Right kidney (tissue), 1 donor: ENCODE data around the gene ZCCHC24.
"Not testable (repeated sequence)": the region's sequence is repeated elsewhere in the genome, so short reads cannot be mapped to it uniquely, and the experiment has no call there.

Experiments used
- DNase-seq: peaks from one replicate; pipeline ENCODE4 v3.0.0-alpha.2; 2016

ZCCHC24 gene

DNA sequence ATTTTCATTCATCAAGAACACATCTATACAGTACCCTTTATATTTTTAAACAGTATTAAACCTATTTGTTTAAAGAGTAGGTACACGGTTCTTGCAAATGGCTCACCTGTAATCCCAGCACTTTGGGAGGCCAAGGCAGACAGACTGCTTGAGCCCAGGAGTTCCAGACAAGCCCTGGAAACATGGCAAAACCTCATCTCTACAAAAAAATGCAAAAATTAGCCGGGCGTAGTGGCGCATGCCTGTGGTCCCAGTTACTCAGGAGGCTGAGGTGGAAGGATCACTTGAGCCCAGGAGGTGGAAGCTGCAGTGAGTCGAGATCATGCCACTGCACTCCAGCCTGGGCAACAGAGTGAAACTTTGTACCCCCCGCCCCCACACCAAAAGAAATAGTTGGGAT lies 1.8 kb upstream of the ZCCHC24 start:
- DNase-seq, result not testable (repeated sequence)

DNA sequence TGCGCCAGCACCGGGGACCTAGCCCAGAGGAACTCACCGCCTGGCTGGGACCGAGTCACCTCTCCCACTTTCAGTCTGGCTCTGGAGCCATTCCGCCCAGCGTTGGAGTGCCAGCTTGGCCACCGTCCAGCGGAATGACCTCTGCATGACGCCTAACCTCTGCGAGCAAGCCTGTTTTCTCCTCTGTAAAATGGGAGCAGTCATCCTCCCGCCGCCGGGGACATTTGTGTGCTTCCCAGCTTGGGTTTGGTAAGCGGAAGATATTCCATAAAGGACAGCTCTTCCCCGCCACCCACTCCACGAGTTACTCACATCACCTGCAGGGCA lies 1.3 kb upstream of the ZCCHC24 start:
- DNase-seq, result no peak

DNA sequence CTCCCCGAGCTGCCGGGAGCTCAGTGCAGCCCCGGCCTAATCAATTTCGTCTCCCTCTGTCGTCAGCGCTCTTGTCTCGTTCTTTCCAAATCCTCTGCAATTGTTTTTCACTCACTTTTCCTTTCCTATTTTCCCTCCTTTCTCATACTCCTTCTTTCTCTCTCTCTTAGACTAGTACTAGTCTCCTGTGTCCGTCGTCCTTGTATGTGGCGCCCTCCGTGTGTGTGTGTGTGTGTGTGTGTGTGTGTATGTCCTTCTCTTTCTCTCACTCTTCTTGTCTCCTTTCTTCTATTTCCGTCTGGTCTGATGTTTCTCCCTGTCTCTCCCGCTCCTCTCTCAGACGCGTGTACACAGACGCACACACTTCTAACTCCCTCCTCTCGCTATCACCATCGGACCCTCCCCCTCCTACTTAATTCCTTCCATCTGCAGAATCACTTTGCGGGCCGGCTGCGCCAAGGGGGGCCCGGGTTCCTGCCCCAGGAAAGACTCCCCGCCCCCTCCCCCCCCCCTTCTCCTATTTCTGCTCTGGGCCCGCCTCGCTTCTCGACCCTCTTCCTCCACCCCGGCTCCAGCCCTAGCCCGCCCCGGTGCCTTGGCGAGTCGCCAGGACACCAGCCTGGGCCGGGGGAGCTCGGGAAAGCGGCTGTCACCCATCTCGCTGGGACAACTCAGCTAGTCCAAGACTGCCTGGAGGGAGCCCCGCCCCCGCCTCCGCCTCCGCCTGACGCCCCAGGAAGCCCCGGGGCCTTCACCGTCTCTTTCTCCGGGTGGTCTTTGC lies 743 bp upstream of the ZCCHC24 start:
- DNase-seq, result peak; percentile 98

DNA sequence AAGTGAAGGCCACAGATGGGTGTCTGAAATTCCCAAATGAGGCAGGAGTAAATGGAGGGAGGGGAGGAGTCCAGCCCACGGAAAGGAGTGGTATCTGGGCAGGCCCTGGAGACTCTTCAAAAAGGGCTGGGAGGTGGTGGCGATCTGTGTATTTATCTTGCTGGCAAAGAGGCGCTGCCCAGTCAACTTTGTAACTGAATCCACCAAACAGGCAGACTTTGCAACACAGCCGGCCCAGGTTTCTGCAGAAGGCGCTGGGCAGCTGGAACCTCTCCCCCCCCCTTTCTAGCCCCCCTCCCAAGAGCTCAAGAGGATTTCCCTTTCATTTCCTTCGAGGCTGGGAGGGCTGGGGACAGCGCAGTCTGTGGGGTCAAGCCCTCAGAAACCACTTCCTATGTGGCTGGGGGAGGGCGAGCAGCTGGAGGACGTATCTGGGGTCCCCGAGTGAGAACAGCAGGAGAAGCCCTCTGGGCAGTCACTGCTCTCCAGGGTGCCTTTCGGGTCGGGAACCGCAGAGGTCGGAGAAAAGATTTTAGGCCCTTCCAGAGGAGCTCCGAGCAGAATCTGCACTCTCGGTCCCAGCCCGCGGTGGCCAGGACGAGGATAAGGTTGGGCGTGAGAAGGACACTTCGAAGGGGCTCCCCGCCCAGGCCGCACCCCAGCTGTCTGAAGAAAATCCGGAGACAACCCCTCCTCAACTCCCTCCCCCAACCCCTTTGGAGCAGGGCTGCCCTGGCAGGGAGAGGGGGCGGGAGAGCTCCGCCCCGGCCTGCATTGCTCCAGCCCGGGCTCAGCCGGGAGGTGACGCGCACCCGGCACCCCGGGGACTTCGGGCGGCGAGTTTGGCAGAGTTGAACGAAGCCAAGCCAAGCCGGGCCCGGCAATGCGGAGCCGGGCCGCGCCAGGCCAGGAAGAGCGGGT lies 965 bp downstream of the ZCCHC24 start:
- peak; percentile 74 for DNase-seq

DNA sequence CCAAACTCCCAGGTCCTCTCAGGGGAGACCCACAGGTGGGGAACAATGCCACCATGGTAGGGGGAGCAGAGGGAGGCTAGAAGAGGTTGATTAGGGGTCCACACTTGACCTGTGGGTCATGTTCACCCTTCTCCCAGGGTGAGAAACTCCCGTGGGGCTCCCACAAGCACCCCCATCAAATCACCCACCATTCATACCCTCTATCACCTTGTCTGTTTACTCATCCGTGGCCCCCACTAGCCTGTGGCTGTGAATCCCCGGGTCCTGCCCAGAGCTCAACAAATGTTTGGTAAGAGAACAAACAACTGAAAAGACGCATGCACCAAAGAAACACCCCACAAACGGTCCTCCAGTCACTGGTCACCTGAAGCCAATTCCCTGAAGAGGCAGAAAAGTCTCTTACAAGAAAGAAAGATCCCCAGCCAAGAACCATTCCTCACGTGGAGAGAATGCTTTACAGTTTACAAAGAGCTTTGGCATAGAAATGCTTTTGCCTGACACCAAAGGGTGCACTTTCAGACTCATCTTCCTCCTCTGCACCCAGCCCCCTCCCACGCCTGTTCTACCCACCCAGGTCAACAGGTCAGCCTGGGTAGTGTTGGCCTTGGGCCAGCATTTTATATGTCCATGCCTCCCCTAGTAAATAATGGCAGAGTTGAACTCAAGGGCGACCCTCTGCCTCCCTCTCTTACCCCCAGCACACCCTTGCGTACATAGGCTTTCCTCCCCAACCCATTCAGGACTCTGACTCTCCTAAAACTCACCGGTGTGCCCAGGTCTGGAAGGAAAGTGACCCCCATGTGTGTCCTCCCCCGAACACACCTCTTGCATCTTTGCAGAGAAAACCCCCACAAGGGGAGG lies 1.9 kb downstream of the ZCCHC24 start:
- DNase-seq, result no peak

DNA sequence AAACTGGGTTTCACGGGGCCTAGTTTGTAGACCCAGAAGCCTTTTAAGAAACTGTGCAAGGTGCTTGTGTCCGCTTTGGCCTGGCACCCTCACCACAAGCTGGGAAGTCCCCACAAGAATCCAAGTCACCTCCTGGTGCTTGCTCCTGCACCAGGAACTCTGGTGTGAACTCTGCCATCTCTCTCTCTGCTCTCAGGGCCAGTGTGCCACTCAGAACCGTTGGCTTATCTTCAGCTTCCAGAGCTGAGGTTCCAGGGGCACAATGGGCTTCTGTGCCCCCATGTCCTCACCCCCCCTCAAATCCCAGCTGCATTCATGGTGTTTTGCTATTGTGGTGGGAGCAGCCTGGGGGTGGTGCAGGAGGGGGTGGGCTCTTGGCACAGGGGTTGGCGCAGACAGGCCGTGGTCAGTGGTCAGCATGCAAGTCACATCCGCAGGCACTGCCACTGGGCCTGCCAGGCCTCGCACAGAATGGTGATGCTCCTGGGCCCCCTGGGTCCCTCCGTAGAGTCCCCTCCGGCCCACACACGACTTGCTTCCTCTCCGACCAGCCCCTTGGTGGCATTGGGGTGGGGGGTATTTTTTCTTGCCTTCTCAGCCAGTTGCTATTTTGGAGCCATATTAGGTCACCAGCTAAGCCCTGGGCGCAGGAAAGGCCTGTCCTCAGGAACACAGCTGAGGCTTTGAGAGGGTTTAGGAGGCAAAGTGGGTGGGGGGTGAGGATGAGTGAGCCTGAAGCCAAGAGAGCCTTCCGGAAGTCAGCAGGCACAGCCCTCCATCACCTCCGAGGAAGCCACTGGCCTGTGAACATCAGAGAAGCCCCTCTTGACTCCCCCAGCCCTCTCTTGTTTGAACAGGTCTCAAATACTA lies 3.0 kb downstream of the ZCCHC24 start:
- no peak for DNase-seq

DNA sequence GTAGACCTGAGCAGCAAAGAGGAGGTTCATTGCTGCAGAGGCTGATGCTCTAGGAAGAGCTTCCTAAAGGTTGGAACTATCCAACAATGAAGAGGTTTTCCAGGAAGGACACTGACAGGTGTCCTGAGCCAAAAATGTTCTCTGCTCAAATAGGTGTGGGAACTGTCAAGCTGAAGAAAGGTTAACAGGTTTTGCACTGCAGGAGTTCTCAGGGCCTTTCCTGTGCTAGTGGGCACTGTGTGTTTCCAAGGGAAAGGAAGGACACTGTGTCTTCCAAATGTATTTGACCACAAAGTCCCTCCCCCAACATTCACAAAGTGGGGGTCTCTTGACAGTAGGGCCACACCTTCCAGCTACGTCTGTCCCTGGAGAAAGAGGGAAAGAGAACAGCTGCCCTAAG lies 4.0 kb downstream of the ZCCHC24 start:
- no peak for DNase-seq

DNA sequence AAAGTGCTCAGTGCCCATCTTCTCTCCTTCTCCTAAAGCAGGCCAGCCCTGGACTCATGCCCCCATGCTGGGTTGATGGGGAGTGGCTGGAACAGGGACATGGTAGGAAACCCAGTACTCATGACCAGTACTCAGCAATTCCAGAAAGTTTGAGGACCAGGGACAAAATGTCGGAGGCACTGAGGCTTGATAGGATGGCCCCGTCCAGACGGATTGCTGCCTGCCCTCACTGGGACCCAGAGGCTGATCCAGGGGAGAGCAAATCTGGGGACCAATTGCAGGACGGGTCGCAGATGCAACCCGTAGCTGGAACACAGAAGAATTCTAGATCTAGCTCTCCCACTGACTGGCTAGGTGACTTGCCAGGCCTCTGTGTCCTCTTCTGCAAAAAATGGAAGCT lies 5.1 kb downstream of the ZCCHC24 start:
- no peak for DNase-seq

DNA sequence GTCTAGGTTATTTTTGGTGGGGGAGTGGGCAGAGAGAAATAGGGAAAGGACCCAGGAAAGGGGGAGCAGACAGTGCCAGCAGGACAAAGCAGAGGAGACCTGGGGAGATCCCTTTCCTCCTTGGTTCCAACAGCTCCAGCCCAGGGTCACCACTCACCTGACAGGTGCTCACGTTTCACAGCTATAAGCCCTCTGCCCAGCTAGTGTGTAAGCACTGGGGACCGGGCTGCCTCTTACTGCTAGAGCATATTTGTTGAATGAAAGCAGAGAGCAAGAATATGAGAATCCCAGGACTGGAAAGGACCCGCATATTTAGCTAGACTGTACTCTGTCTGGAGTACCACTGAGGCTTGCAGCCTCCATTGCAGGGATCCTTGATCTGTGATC lies 6.7 kb downstream of the ZCCHC24 start:
- no peak for DNase-seq

DNA sequence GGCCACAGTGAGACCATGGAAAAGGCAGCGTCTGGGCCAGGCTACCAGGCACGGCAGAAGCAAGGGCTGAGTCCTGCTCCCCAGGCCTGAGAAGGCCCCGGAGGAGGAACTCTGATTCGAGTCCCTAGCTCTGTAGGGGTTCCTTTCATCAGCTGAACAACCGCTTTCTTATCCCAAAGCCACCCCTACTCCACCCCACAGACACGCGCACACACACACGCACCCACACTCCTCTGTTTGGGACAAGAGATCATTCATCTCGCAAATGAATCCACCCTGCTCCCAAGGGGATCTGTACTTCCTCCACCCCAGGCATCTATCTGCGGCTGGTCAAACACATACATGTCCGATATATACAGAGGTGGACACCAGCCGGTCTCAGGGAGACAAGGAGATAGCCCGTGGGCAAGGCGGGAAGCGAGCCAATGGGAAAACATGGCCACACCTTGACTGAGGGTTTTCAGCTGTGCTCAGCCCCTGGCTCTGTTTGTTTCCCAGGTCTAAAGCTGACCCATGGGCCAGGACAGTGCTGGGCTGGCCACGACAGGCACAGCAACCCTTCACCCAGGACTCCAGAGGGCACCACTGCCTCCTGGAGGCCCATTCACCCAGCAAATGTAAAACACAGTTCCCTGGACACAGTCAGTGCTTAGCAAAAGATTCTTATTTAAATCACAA lies 7.3 kb downstream of the ZCCHC24 start:
- no peak for DNase-seq

DNA sequence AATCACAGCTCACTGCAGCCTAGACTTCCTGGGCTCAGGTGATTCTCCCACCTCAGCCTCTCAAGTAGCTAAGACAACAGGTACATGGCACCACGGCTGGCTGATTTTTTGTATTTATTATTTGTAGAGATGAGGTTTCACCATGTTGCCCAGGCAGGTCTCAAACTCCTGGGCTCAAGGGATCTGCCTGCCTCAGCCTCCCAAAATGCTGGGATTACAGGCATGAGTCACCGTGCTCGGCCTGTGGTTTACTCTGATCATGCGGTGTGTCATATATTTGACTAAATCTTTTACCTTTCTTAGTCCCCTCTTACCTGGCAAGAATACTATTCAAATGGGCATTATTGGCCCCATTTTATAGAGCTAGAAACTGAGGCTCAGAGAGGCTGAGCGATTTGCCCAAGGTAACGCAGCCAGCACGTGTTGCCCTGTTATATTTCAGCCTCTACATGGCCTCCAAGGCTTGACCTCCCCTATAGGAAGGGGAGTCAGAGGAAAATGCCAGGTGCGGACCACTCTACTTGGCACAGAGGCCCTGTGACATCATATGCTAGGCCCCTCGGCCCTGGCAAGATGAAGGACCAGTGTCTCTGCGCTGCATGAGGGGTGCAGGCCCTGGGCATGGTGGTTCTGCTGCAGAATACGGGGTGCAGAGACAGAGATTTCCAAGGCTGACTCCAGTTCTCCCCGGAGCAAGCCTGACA lies 8.2 kb downstream of the ZCCHC24 start:
- no peak for DNase-seq

DNA sequence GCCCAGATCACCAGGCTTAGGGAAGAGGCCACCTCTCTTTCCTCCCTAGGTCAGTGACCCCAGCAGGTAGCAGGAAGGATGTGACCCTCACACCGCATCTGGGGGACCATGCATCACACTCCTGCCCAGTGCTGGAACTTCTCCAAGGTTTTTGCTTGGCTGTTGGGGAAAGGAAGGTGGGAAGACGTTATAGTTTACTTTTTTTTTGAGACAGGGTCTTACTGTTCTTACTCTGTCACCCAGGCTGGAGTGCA lies 8.6 kb downstream of the ZCCHC24 start:
- no peak for DNase-seq

DNA sequence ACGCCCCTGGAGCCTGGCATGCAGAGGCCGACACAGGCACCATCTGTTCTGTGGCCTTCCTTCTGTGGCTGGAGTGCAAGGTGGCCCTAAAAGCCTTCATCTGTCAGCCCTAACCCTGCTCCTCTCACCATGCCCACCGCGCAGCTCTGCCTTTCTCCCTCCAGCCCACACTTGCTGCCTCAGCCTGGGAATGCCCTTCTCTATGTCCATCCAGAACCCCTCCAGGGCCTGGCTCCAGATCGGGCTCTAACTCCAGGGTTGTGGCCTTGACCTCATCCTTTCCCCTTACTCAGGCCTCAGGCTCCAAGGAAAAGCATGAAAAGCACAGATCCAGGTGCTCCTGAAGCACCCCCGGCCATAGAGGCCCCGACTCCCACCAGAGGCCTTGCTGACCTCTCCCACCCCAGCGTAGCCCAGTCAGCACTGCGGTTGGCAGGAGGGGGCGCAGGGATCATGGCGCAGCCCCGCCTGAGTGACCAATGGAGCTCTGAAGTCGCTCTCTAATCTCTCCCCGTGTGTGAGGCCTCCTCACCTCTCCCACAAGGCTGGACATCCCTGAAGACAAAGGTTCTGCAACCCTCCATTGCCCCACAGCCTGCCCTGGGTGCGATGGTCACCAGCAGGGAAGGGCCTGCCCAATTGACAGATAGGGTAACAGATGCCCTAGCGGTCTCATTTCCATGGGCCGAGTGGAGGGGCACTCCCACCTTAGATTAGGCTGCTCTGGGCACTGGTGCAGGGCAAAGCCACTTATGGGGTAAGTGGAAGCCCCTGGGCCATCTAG lies 9.2 kb downstream of the ZCCHC24 start:
- no peak for DNase-seq

DNA sequence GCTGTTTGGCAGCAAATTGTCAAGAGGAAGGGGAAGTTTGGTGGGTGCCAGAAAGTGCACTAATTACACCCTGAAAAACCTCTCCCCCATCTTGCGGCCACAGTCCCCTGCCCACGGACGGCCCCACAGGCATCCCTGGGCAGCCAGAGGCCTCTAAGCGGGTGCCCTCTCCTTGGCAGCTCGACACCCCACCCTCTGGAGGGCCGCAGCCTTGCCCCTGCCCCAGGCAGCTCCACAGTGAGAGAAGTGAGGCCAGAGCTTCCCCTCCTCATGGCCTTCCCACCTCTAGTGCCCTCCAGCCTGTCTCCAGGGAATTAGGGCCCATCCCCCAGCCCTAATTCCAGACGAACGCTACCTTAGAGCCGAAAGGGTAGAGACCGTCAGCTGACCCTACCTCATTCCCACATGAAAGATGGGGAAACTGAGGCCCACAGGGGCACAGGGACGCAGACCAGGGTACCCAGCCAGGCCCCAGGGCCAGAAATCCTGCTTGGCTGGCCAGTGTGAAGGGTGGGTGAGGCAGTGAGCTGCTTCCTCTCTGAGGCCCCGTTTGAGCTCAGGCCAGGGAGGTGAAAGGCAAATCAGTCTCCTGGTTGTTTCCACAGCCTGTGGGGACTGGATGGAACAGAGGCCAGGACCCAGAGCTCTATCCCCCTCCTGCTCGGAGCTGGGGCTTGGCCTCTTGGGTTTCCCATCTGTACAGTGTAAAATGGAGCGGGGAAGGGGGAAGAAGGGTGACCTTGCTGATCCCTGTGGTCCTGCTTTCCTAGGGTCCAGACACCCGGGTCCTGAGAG lies 10.0 kb downstream of the ZCCHC24 start:
- no peak for DNase-seq

DNA sequence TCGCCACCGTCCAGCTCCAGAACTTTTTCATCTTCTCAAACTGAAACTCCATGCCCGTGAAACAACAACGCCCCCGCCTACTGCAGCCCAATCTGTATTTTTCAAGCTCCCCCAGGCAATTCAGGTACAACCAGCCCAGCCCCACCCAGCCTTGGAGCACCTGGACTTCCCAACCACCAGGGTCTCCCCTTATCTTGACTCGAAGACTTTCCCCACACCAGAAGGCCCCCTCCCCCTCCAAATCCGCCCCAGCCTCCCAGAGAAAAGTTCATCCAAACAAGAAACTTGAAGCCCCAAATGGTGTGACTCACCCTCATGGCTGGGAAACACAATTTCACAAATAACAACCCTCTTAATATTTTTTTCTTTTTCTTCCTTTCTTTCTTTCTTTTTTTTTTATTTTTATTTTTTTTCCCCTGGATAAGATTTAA lies 10.6 kb downstream of the ZCCHC24 start:
- no peak for DNase-seq

DNA sequence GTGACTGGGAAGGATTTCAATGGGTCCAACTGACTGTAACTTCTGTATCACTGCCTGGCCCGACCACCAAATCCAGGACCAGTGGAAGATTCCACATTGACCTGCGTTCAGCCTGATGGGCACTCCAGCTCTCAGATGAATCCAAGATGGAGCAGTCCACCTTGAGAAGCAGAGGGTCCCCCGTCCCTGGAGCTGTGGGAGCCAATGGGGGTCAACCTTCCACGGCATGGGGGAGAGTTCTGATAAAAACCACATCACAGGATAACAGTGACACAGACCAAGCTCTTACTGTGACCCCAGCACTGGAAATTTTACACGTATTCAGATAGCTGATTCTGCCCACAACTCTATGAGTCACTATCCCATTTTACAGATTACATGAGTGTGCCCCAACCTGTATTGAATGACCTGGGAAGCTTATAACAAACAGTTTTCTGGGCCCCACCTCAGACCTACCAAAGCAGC lies 11.2 kb downstream of the ZCCHC24 start:
- no peak for DNase-seq

DNA sequence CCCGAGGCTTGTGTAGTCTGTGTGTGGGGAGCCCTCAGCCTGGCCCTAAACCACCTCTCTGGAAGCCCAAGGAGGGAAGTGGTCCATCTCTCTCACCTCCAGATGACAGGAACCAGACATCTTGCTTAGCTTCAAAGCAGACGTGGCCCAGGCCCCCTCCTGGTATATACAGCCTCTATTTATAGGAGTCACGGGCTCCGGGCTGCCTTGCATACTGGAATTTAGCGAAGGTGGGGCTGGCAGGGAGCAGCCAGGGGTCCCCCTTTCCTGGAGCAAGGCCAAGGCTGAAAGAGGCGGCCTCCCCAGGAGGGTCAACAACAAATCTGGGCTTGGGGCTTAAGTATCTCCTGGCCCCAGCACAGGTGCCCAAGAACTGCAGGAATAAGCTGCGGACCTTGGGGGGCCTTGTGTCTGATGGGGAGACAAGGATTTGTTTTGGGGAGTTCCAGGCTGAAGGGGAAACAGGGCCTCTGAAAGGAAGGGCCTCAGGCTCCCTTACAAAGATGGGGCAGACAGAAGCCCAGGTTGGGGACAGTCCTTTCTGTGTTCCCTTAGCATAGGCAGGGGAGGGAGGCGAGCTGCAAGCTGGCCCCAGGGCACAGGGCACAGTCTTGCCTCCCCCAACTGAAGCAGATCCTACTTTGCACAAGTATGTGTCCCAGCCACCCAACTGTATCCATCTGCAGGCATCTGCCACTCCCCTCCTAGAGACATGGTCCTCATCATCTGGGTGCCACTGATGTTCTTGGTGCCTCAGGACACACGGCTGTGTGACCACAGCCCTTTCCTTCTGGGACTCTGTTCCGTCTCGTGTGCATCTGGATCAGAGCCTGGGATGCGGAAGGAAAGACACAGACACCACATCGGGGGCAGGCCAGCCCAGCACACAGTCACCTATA lies 11.9 kb downstream of the ZCCHC24 start:
- DNase-seq, result no peak
